HG02623 (cell line): ENCODE data around the gene SAMD9L.
A peak's percentile ranks its signal among the peaks of the same experiment; 100 is the strongest.
"Not testable (repeated sequence)": the region's sequence is repeated elsewhere in the genome, so short reads cannot be mapped to it uniquely, and the experiment has no call there.

Experiments
- ATAC-seq: cut with Tn5 transposase; IDR thresholded peaks from one replicate; pipeline ENCODE4 v1.9.1; 2021; ENCODE audit warnings: moderate library complexity; ENCODE audit not compliant: unreplicated experiment

The SAMD9L gene

DNA sequence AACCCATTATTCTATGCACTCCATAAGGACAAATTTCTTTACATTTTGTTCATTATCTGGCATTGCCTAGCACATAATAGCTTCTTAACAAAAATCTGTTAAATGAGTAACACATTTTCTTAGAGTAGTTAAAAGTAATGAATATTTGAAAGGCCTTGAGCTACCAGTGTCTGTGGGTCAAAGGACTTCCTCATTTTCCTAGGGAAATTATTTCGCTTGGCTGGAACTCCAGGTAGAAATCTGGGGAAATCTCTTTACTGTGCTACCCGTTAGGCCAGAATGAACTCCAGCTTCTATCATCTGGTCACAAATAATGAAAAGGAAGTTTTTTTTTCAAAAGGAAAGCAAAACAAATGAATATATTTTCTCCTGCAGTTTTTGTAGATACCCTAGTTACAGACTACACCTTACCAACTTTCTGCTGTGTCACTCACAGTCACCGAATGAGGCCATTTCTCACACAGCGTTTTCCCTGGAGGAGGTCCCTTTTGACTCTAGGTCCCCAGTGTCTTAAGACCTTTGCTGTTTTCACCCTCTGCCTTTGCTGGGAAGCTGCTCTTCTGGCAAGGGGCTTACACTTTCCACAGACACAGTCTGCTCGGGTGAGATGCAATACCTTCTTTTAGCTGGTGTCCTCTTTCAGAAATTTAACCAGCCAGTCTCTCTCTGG lies 1.6 kb downstream of the SAMD9L start:
- no peak for ATAC-seq

GRCh38 chr7:93146036-93146435 lies 2.1 kb downstream of the SAMD9L start:
- ATAC-seq: no peak

- ATAC-seq: no peak
These were observed 2.8 kb downstream of the SAMD9L start for GRCh38 chr7:93145354-93145753.

- no peak for ATAC-seq
These were observed 6.1 kb downstream of the SAMD9L start for GRCh38 chr7:93142127-93142526.

GRCh38 chr7:93140582-93141191 lies 7.5 kb downstream of the SAMD9L start:
- ATAC-seq: no peak

DNA sequence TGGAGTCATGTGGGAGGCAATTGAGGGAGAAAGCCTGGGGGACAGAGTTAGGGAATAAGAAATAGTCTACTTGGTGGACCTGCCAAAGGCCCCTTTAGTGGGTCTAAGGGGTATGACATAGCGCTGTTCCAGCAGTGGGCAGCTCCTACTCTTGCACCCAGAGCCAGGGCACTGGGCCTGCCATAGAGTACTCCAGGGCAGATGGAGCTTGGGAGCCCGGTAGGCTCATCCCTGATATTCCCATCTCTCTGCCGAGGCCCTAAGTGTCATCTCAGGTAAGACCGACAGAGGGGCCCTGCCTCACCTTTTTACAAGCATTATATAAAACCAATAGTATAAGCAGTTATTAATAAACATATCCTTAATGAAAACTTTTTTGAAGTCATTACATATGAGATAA lies 9.6 kb downstream of the SAMD9L start:
- ATAC-seq: no peak

- ATAC-seq: no peak
These were observed 15.2 kb downstream of the SAMD9L start for GRCh38 chr7:93133005-93133404.

DNA sequence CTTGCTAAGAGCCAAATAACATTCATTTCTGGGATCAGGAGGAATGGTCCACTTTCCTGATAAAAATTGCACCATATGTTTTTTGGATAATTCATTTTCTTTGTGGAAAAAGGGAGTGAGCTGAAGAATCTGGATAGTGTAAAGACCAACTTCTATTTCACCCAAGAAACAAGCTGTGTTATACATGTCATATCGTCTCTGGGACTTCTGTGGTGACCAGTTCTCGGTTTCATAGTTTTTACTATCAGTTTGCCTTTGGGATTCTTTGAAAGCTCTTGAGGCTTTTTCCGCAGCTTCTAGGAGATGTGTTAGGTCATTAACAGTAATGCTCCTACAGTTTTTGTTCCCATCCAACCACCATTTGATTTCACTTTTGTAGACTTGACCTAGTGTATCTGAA lies 16.0 kb downstream of the SAMD9L start:
- no peak for ATAC-seq

DNA sequence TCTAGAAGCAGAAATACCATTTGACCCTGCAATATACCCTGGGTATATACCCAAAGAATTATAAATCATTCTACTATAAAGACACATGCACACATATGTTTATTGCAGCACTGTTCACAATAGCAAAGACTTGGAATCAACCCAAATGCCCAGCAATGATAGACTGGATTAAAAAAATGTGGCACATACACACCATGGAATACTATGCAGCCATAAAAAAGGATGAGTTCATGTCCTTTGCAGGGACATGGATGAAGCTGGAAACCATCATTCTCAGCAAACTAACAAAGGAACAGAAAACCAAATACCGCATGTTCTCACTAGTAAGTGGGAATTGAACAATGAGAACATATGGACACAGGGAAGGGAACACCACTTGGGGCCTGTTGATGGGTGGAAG lies 21.2 kb downstream of the SAMD9L start:
- ATAC-seq: not testable (repeated sequence)

DNA sequence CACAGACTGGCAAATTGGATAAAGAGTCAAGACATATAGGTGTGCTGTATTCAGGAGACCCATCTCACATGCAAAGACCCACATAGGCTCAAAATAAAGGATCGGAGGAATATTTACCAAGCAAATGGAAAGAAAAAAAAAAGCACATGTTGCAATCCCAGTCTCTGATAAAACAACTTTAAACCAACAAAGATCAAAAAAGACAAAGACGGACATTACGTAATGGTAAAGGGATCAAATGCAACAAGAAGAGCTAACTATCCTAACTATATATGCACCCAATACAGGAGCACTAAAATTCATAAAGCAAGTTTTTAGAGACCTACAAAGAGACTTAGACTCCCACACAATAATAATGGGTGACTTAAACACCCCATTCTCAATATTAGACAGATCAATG lies 24.7 kb downstream of the SAMD9L start:
- not testable (repeated sequence) for ATAC-seq

DNA sequence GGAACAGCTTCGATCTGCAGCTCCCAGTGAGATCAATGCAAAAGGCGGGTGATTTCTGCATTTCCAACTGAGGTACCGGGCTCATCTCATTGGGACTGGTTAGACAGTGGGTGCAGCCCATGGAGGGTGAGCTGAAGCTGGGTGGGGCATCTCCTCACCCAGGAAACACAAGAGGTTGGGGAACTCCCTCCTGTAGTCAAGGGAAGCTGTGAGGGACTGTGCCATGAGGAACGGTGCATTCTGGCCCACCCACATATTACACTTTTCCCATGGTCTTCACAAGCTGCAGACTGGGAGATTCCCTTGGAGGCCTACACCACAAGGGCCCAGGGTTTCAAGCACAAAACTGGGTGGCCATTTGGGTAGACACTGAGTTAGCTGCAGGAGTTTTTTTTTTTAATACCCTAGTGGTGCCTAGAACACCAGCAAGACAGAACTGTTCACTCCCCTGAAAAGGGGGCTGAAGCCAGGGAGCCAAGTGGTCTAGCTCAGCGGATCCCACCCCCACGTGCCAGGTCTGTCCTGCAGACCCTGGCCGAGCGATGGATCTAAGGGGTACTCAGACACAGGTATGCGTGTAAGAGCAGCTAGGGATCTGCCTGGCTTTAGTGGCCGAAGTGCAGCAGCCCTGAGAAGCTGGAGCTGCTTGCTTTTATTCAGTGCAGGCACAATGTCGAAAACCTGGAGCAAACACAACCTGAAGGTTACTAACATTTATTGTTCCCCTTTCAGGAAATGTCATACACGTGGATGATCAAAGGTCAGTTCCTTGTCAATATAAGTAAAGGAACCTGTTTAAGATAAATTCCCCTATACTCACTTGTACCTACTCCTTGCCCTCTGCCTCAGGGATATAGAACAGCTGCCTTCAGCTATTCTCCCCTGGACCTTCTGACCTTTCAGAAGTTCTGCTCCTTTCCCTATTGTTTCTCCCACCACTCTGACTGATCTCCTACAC lies 27.3 kb downstream of the SAMD9L start:
- ATAC-seq: no peak

- no peak for ATAC-seq
These were observed 28.8 kb downstream of the SAMD9L start for GRCh38 chr7:93119191-93119905.

- peak; percentile 99 for ATAC-seq
These were observed 30.2 kb downstream of the SAMD9L start, which contains the start of gene SAMD9 for GRCh38 chr7:93117852-93118530. TSS of gene SAMD9 (minus strand) at chr7:93117979. CDS start at chr7:93106097, 11,882 bp downstream.

DNA sequence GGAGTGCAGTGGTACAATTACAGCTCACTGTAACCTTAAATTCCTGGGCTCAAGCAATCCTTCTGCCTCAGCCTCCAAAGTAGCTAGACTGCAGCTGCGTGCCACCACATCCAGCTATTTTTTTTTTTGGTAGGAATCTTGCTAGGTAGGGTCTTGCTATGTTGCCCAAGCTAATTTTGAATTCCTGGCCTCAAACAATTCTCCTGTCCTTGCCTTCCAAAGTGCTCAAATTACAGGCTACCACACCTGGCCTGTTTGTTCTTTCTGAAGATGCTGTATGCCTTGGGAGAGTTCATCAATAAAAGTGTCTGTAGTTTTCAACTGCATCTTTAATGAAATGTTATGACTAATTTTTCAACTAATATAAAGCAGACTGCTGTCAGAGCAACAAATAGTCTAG lies 30.9 kb downstream of the SAMD9L start:
- ATAC-seq: no peak

- ATAC-seq: no peak
These were observed 32.4 kb downstream of the SAMD9L start for GRCh38 chr7:93115796-93116195.

DNA sequence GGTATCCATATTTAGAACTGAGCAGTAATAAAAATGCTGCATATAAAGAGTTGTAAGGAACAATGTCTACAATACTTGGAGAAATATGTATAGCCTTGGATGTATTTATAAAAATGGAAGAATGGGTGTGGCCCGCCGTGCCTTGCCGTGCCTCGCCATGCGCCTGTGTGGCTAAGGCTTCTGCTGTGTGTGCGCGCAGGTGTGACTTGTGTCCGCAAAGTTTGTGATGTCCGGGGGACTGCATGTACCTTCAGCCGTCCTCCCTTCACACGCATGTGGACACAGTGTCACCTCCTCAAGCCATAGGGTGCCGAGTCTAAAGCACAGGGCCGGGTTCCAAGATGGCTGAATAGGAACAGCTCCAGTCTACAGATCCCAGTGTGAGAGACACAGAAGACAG lies 40.2 kb downstream of the SAMD9L start:
- no peak for ATAC-seq

- no peak for ATAC-seq
These were observed 50.8 kb downstream of the SAMD9L start for GRCh38 chr7:93097388-93097787.

- peak; percentile 82 for ATAC-seq
These were observed 55.3 kb downstream of the SAMD9L start for GRCh38 chr7:93092757-93093370.
